HPDE6-E6E7 (cell line): Measurements from ENCODE around the gene SCOC.
"Not testable (repeated sequence)": the region's sequence is repeated elsewhere in the genome, so short reads cannot be mapped to it uniquely, and the experiment has no call there.

ENCODE experiments used
- DNase-seq: peaks from one replicate; pipeline ENCODE4 v3.0.0; 2011; ENCODE audit warnings: missing footprints; ENCODE audit errors: extremely low spot score

The SCOC gene

GRCh38 chr4:140361099-140361498 lies 12.3 kb upstream of the SCOC start:
- no peak for DNase-seq

DNA sequence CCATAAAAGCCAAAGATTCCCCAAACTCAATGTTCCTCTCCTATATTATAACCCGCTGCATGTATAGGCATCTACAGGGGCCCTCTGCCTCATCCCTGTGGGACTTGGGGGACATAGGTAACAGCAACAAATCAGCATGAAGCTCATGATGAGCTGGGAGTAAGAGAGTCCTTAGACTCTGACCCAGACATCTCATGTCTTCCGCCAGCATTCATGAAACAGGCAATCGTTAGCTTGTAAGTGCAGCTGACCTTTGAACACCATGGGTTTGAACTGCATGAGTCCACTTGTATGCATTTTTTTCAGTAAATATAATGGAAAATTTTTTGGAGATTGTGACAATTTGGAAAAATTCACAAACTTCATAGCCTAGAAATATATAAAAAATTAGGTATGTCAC lies 10.4 kb upstream of the SCOC start:
- no peak for DNase-seq

DNA sequence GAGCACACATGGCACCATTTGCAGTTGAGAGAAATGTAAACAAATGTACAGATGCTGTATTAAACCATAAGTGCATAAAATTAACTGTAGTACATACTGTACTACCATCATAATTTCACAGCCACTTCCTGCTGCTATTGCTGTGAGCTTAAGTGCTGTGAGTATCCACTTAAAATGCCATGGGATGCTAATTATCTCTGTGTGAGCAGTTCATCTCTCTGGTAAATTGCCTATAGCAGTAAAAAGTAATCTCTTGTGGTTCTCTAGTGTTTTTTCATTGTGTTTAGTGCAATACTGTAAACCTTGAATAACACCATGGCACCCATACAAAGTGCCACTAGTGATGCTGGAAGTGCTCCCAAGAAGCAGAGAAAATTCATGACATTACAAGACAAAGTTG lies 9.9 kb upstream of the SCOC start:
- DNase-seq: no peak

DNA sequence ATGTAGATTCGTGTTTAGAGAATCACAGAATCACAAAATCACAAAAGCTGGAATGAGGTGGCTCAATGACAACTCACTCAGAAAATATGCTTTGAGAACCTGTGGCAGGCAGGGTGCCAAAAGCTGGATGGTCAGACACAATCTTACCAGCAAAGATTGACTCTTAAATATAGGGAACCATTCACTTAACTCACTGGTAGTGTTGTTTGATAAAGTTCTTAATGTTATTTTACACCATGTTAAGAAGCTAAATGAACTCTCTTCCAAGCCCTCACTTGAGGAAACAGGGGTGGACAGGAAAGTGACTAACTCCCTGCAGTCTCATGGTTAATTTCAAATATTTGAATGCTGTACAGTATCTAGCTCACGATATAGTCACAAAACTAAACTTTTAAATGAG lies 5.7 kb upstream of the SCOC start:
- peak; percentile 16 for DNase-seq

GRCh38 chr4:140368686-140369085 lies 4.8 kb upstream of the SCOC start:
- no peak for DNase-seq

DNA sequence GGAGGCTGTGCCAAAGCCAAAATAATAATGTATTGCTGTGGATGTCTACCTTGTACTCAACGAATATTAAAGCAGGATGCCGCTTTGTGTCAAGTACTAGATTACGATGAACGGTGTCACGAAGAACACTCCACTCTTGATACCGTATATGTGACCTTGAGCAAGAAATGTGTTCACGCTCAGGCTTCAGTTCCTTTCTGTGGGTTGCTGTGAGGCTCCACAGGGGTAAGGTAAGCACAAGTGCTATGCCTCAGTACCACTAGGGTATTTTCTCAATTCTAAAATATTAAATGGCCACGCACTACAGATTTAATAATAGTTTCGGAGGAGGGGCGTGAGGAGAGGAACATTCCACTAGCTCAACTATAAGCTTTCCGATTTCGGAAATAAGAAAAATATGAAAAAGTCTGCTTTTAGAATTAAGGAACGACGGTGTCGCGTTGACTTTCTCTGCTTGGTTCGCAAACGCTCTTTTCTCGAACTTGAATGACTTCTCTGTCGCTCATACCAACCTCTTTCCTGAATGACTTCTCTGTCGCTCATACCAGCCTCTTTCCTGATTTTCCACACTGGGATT lies 607 bp upstream of the SCOC start:
- no peak for DNase-seq

DNA sequence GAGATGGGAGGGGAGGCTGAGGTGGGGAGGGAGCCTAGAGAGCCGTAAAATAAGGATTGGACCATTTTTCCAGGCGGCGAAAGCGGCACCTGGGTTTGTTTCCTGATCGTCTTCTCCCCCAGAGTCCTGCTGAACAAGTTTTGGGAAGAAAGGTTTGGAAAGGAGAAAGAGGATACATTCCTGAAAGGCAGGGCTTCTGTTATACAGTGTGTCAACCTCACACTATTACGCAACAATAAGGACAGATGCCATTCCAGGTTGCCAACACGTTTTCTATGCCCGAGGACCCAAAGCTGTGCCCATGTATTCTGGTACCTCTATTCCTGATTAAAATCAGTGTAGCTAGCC lies 658 bp downstream of the SCOC start:
- no peak for DNase-seq

DNA sequence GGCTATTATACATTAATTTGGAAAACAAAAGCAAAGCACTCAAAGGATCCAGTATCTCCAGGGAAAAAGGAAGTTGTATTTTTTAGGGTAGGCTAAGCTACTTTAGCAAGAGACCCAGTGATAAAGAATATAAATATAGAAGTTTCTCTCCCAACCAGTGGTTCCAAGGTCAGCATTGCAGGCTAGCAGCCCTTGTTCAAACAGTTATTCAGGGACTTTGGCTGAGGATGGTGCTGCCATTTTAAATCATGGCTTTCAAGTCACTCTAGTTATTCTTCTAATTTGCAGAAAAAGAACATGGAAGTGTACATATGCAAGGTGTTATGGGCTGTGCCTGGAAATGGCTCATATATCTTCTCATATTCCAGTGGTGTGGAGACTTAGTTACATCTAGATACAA lies 9.3 kb downstream of the SCOC start:
- DNase-seq: no peak

DNA sequence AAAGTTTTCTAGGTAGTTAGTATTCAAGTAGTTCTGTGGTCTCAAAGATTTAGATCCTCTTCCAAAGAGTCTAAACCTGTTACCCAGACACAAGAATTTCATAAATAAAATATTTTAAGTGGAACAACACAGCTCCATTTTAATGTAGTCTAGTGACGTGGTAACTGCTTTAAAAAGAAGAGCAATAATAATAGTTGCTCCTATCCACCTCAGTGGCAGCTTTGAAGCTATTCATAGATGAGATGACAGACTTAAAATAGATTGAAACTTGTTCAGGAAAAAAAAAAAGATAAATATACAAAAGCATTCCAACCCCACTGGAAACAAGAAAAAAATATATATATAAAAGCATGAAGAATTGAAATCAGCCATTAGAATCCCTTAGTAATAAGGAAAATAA lies 14.6 kb downstream of the SCOC start:
- DNase-seq: no peak

- no peak for DNase-seq
These were observed 22.2 kb downstream of the SCOC start for GRCh38 chr4:140395668-140396067.

- no peak for DNase-seq
These were observed 26.7 kb downstream of the SCOC start for GRCh38 chr4:140400111-140400510.

DNA sequence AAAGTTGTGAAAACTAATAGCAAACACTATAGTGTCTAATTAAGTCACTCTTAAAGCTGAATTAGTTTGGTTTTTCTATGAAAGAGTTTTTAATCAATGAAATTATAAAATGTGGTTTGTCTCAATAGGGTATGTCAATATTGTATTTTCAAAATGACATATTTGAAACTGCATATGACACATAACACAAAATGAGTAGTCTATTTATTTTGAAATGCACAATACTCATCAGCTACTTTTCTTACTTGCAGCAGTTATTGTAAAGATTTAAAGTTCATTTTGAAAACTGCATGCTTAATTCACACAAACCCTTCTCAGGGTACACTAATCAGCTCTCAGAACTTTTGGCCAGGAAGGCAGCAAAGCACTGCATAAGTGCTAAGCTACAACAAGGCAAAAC lies 32.8 kb downstream of the SCOC start:
- no peak for DNase-seq

DNA sequence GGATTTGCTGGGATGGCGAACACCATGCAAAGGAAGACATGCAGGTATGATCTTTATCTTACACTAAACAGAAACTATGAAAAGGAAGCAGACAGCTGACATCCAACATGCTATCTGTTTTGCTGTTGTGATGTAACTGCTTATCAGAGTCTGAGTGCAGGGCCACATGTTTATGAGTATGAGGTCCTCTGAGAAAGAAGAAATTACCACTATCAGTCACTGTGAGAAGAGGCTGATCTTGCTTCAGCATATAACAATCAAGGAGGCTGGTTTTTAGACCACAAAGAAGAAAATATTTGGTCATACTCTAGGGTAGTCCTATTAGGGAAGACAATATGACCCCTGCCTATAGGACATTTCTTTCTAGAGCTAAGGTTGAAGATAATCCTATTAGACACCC lies 35.5 kb downstream of the SCOC start:
- no peak for DNase-seq

GRCh38 chr4:140413130-140413969 lies 39.9 kb downstream of the SCOC start:
- not testable (repeated sequence) for DNase-seq

DNA sequence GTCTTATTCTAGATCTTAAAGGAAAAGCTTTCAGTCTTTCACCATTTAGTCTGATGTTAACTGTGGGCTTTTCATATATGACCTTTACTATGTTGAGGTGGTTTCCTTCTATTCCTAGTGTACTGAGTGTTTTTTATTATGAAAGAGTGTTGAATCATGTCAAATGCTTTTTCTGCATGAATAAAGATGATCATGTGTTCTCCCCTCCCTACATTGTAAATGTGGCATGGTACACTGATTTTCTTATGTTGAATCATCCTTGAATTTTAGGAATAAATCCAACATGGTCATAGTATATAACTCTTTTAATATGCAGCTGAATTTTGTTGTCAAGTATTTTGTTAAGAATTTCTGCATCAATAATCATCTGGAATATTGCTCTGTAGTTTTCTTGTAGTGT lies 49.7 kb downstream of the SCOC start:
- DNase-seq: no peak

GRCh38 chr4:140426610-140427105 lies 53.2 kb downstream of the SCOC start:
- DNase-seq: no peak

- peak; percentile 54 for DNase-seq
These were observed 53.9 kb downstream of the SCOC start, which contains the start of gene CLGN for GRCh38 chr4:140427106-140427918. Gene CLGN, minus strand, starts transcription at chr4:140427648. Its CDS starts 14,570 bp downstream, at chr4:140413078.

DNA sequence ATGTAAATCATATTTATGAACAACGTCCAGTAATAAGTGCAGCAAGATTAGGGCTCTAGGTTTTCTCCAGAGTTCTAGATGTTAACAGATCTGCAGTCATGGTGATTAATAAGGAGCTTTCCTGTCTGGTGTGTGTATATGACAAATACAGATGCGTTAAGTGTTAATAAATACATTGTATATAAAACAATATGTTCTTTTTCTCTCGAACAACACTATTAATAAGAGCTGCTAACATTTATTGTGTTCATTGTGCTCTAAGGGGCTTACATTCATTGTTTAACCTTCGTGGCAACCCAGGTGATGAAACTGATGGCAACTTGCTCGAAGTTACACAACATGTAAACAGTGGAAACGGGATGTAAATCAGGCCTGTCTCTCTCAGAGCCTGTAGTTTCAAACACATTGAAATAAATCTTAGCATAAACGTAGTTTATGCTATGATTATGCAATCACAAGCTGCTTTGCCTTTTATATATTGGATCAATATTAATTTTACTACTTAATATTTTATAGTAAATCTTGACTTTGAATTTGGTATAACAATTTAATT lies 54.5 kb downstream of the SCOC start:
- DNase-seq: no peak
